Chondrocyte (in vitro differentiated cells): Measurements from ENCODE around the gene C3AR1. TPM values are rescaled to one million over a fixed set of nuclear protein-coding genes. Genes with fewer than 3 reads are reported as not detected.

Experiments
- DNase-seq: peaks from one replicate; pipeline ENCODE4 v3.0.0; 2021; ENCODE audit warnings: mixed read lengths, low spot score
- H3K27ac Mint-ChIP-seq: one replicate; pipeline ENCODE4 v1.8.0; 2021; ENCODE audit warnings: mild to moderate bottlenecking, moderate library complexity, mixed read lengths; ENCODE audit not compliant: unreplicated experiment
- H3K27me3 Mint-ChIP-seq: 2 replicates; pipeline ENCODE4 v1.8.0; 2021; ENCODE audit warnings: low read depth, mixed read lengths
- H3K36me3 Mint-ChIP-seq: 2 replicates; pipeline ENCODE4 v1.8.0; 2021; ENCODE audit warnings: low read depth, mixed read lengths
- H3K4me1 Mint-ChIP-seq: 2 replicates; pipeline ENCODE4 v1.8.0; 2021; ENCODE audit warnings: low read depth, mild to moderate bottlenecking, mixed read lengths
- H3K4me3 Mint-ChIP-seq: one replicate; pipeline ENCODE4 v1.8.0; 2021; ENCODE audit warnings: mild to moderate bottlenecking, moderate library complexity, mixed read lengths; ENCODE audit not compliant: unreplicated experiment
- H3K9me3 Mint-ChIP-seq: 2 replicates; pipeline ENCODE4 v1.8.0; 2021; ENCODE audit warnings: low read depth, mixed read lengths
- CTCF ChIP-seq: fragments of 200-600 bp; sonication (generic); IDR thresholded peaks from 2 replicates; pipeline ENCODE4 v1.5.0; 2021; ENCODE audit warnings: antibody characterized with exemption, mild to moderate bottlenecking, moderate library complexity
- total RNA-seq: library from RNA; stranded (reverse); gene quantifications from 3 replicates; pipeline ENCODE4 v1.2.1, GENCODE V29; 2021

C3AR1 gene
- total RNA-seq, 1 donor from 2014 or later, result 0.27 TPM

DNA sequence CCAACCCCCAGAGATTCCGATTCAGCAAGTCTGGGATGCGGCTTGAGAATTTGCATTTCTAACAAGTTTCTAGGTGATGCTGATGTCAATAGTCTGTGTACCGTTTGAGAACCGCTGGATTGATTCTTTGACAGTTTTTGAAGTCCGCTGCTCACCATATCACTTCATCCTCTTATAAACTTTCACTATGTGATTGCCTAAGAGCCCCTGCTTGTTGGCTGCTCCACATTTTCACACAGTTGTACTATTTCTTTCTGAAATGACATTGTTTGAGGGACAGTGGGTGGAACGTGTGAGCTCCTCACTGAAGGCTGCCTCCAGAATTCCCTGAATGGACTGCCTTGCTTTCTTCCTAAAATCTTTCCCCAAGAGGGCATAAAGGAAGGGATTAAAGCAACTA, 7.7 kb downstream of the C3AR1 start:
- Mint-ChIP-seq H3K9me3 (no peaks in the 10 kb centered on the region), H3K27me3 (no peaks in the 10 kb centered on the region), H3K4me1 (peaks cover 12% of the 10 kb centered on the region), H3K36me3 (peaks cover 14% of the 10 kb centered on the region), H3K4me3 (no peak overlapping the region), H3K27ac (no peak overlapping the region)
- DNase-seq, result no peak
- no peak for TF ChIP-seq CTCF

DNA sequence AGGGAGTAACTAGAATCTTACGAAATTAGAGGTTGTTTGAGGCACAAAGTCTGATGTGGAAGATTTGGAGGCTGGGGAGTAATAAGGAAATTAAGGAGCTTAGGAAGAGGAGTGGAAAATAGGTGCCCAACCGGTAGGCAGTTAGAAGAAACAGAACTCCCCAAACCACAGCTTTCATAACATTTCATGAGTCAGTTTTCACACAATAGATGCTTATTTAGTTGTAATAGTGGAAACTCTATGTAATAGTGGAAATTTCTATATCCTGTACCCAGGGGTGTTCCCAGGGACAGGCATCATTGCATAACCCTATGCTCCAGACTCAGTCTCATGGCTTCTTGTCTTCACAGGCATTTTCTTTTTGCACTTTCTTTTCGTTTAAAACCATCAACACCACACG, 8.3 kb downstream of the C3AR1 start:
- Mint-ChIP-seq H3K27ac (peak overlapping the region; percentile 42), H3K27me3 (no peaks in the 10 kb centered on the region), H3K4me1 (peaks cover 12% of the 10 kb centered on the region), H3K36me3 (peaks cover 14% of the 10 kb centered on the region), H3K9me3 (no peaks in the 10 kb centered on the region), H3K4me3 (no peak overlapping the region)
- no peak for DNase-seq
- no peak for TF ChIP-seq CTCF

- no peak for TF ChIP-seq CTCF
- peaks cover 12% of the 10 kb centered on the region for H3K4me1 Mint-ChIP-seq
- H3K9me3 Mint-ChIP-seq, result no peaks in the 10 kb centered on the region
- peaks cover 20% of the 10 kb centered on the region for H3K36me3 Mint-ChIP-seq
- no peaks in the 10 kb centered on the region for H3K27me3 Mint-ChIP-seq
- H3K4me3 Mint-ChIP-seq, result no peak overlapping the region
- peak overlapping the region; percentile 25 for H3K27ac Mint-ChIP-seq
- DNase-seq, result no peak
Measured at GRCh38 chr12:8057306-8057705, 8.9 kb downstream of the C3AR1 start.

- TF ChIP-seq CTCF, result no peak
- Mint-ChIP-seq H3K4me1 (peaks cover 12% of the 10 kb centered on the region), H3K27me3 (no peaks in the 10 kb centered on the region), H3K9me3 (no peaks in the 10 kb centered on the region), H3K4me3 (no peak overlapping the region), H3K27ac (no peak overlapping the region), H3K36me3 (peaks cover 31% of the 10 kb centered on the region)
- DNase-seq, result no peak
Measured at GRCh38 chr12:8054816-8055215, 11.3 kb downstream of the C3AR1 start.

DNA sequence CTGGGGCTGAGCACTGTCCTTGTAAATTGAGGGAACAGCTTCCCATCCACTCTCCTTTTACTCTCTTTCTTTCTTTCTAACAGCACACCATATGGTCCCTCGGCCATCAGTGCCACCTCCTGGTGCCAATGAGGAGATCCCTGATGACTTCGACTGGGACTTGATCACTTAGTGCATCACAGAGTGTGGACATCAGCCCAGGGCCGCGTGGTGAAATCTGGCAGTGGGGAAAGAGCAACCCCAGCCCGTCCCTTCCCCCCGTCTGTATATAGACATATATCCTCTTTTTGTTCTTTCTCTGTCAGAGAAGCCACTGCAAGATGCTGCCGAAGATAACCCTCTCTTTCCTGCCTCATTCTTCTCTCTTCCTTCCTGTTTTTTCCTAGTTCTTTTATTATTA, 13.5 kb downstream of the C3AR1 start:
- no peak for DNase-seq
- no peak for TF ChIP-seq CTCF
- Mint-ChIP-seq H3K4me1 (peaks cover 7% of the 10 kb centered on the region), H3K36me3 (peaks cover 41% of the 10 kb centered on the region), H3K9me3 (no peaks in the 10 kb centered on the region), H3K27ac (no peak overlapping the region), H3K4me3 (no peak overlapping the region), H3K27me3 (no peaks in the 10 kb centered on the region)
